Activated CD4-positive, alpha-beta T cell treated with anti-CD3 and anti-CD28 coated beads for 36 hours (primary cell): ENCODE data around the gene RALGPS1. TPM values are rescaled to one million over a fixed set of nuclear protein-coding genes. Genes with fewer than 3 reads are reported as not detected.

ENCODE experiments used
- ATAC-seq: fragments of 200-7000 bp; cut with Tn5 transposase; one replicate; pipeline ENCODE4 v1.10.0; 2021; ENCODE audit warnings: mild to moderate bottlenecking, moderate library complexity
- CTCF ChIA-PET: fragments of 350-600 bp; sonication (Branson Sonifier 250); formaldehyde crosslinking; loops from one replicate; lab custom pipeline; 2021; ENCODE audit warnings: antibody characterized with exemption; lab: Charles Lee
- POLR2A ChIA-PET: fragments of 350-600 bp; sonication (Branson Sonifier 250); formaldehyde crosslinking; loops from one replicate; lab custom pipeline; 2021; ENCODE audit warnings: antibody characterized with exemption, inconsistent platforms; lab: Charles Lee
- DNase-seq: peaks from one replicate; pipeline ENCODE4 v3.0.0-alpha.2; 2020
- H3K27ac Mint-ChIP-seq: one replicate; pipeline ENCODE4 v1.8.0; 2021; ENCODE audit warnings: mixed read lengths
- H3K27me3 Mint-ChIP-seq: one replicate; pipeline ENCODE4 v1.8.0; 2021; ENCODE audit warnings: mixed read lengths
- H3K36me3 Mint-ChIP-seq: one replicate; pipeline ENCODE4 v1.8.0; 2021; ENCODE audit warnings: low read depth, mixed read lengths
- H3K4me1 Mint-ChIP-seq: one replicate; pipeline ENCODE4 v1.8.0; 2021; ENCODE audit warnings: mixed read lengths
- H3K4me3 Mint-ChIP-seq: one replicate; pipeline ENCODE4 v1.8.0; 2021; ENCODE audit warnings: mild to moderate bottlenecking, moderate library complexity, mixed read lengths
- H3K9me3 Mint-ChIP-seq: one replicate; pipeline ENCODE4 v1.8.0; 2021; ENCODE audit warnings: low read depth, mixed read lengths
- intact Hi-C, 2 experiments: fragments of 100-400 bp; cut with DNase I in 1 of 2; cut with micrococcal nuclease in 1 of 2; formaldehyde crosslinking; loops; one replicate each; pipeline versions ENCODE4 v1.14.2 to v1.15.1; 2022 to 2024; cut with DNase I, micrococcal nuclease
- total RNA-seq, 2 experiments: library from RNA; stranded (reverse); gene quantifications; one replicate each; pipeline ENCODE4 v1.2.3, GENCODE V29; 2021

Gene RALGPS1
- total RNA-seq, 2 experiments from 2014 or later = 1.2 to 2.2 TPM

- ChIA-PET CTCF (no interaction called here), POLR2A (no interaction called here)
- Mint-ChIP-seq H3K4me3 (no peak overlapping the region), H3K27me3 (no peaks in the 10 kb centered on the region), H3K4me1 (no peaks in the 10 kb centered on the region), H3K9me3 (no peaks in the 10 kb centered on the region), H3K27ac (no peak overlapping the region), H3K36me3 (no peaks in the 10 kb centered on the region)
- no peak for DNase-seq
- no peak for ATAC-seq
- intact Hi-C loops = no loop called here
Measured at GRCh38 chr9:127039492-127039891, 124.9 kb downstream of the RALGPS1 start.

DNA sequence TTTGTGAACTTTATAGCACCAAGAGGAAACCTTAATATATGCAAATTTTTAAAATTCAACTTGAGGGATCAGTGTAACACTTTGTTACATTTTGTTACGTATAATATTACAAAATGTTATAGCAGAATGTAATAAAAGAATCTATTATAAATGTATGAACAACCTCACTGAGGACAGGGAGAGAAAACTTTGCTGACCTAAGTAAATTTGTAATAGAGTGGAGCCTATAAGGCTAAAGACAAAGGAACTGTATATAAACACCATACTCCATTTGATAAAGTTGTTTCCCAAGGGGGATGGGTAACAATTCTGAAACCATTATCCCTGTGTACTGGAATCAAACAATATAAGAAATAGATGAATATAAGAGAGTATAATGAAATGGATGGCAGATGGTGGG, 130.6 kb downstream of the RALGPS1 start:
- Mint-ChIP-seq H3K36me3 (no peaks in the 10 kb centered on the region), H3K4me3 (no peak overlapping the region), H3K9me3 (no peaks in the 10 kb centered on the region), H3K4me1 (peaks cover 21% of the 10 kb centered on the region), H3K27me3 (peaks cover 2% of the 10 kb centered on the region), H3K27ac (no peak overlapping the region)
- intact Hi-C loops = loop anchor here in 1 of 2 experiments (5.0 kb wide), 1 partner anchor 58 kb away; no protein-coding TSS in a partner anchor
- no peak for DNase-seq
- ChIA-PET POLR2A (no interaction called here), CTCF (no interaction called here)
- ATAC-seq = no peak

GRCh38 chr9:127047971-127048370, 133.4 kb downstream of the RALGPS1 start:
- intact Hi-C loops = loop anchor here (2.0 to 5.0 kb wide), 2 partner anchors 61 kb away; no protein-coding TSS in a partner anchor
- DNase-seq = no peak
- H3K4me3 Mint-ChIP-seq = no peak overlapping the region
- POLR2A ChIA-PET = no interaction called here
- no peak overlapping the region for H3K27ac Mint-ChIP-seq
- H3K4me1 Mint-ChIP-seq = peaks cover 21% of the 10 kb centered on the region
- no peaks in the 10 kb centered on the region for H3K36me3 Mint-ChIP-seq
- H3K9me3 Mint-ChIP-seq = no peaks in the 10 kb centered on the region
- peaks cover 2% of the 10 kb centered on the region for H3K27me3 Mint-ChIP-seq
- CTCF ChIA-PET = interaction anchor here (0.6 kb wide), 1 partner anchor 204 kb away, joined by 3 read pairs; no protein-coding TSS in a partner anchor
- no peak for ATAC-seq

GRCh38 chr9:127049044-127049443, 134.5 kb downstream of the RALGPS1 start:
- ChIA-PET CTCF (interaction anchor here (0.6 to 1.2 kb wide), 3 partner anchors 8 to 1284 kb away, joined by 3 read pairs; no protein-coding TSS in a partner anchor), POLR2A (no interaction called here)
- H3K4me1 Mint-ChIP-seq = peaks cover 21% of the 10 kb centered on the region
- intact Hi-C loops = loop anchor here (1.0 to 5.0 kb wide), 3 partner anchors 44 to 62 kb away; no protein-coding TSS in a partner anchor
- peak; percentile 96 for ATAC-seq
- H3K9me3 Mint-ChIP-seq = no peaks in the 10 kb centered on the region
- H3K27me3 Mint-ChIP-seq = peaks cover 2% of the 10 kb centered on the region
- H3K27ac Mint-ChIP-seq = no peak overlapping the region
- no peak overlapping the region for H3K4me3 Mint-ChIP-seq
- no peaks in the 10 kb centered on the region for H3K36me3 Mint-ChIP-seq
- DNase-seq = peak; percentile 59

DNA sequence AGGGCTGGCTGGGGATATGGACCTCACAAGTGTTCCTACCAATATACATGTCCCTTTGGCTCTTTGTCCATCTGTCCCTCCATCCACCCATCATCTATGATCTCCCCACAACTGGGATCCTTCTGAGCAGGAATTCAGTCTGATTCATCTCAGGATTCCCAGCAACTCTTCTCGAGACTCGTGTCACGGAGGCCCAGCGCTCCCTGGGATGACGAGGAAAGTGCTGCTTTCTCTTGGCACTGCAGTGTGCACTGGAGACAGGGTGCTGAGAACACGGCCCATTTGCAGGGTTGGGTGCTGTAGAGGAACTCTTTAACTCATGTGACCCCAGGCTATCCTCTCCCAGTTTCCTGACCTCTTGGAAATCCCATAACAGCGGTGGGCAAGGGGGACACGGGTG, 135.0 kb downstream of the RALGPS1 start:
- H3K27me3 Mint-ChIP-seq = peaks cover 2% of the 10 kb centered on the region
- no peak for DNase-seq
- intact Hi-C loops = loop anchor here (1.0 to 5.0 kb wide), 3 partner anchors 44 to 63 kb away; no protein-coding TSS in a partner anchor
- peaks cover 21% of the 10 kb centered on the region for H3K4me1 Mint-ChIP-seq
- no peaks in the 10 kb centered on the region for H3K36me3 Mint-ChIP-seq
- ATAC-seq = no peak
- ChIA-PET CTCF (interaction anchor here (1.2 kb wide), 1 partner anchor 8 kb away, joined by 3 read pairs; no protein-coding TSS in a partner anchor), POLR2A (no interaction called here)
- no peak overlapping the region for H3K4me3 Mint-ChIP-seq
- H3K27ac Mint-ChIP-seq = no peak overlapping the region
- H3K9me3 Mint-ChIP-seq = no peaks in the 10 kb centered on the region

DNA sequence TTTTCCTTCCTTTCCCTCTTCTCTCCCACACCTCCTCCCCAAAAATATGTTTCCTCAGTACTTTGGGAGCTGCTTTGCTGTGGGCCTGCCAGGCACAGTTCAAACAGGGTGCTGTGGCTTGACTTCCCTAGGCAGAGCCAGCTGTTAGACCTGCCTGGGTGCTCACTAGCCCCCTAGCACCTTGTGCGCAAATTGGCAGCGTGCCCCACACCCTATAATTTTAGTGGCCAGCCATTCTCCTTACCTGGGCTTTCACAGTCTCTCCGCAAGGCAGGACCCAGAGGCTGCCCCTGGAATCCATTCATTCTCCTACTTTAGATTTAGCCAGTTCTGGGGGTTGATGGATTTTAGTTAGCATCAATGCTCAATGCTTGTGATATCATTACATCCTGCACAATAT, 135.6 kb downstream of the RALGPS1 start:
- POLR2A ChIA-PET = no interaction called here
- H3K36me3 Mint-ChIP-seq = no peaks in the 10 kb centered on the region
- H3K4me1 Mint-ChIP-seq = peaks cover 21% of the 10 kb centered on the region
- peaks cover 2% of the 10 kb centered on the region for H3K27me3 Mint-ChIP-seq
- ATAC-seq (no peak), DNase-seq (no peak)
- intact Hi-C loops = no loop called here
- no peak overlapping the region for H3K4me3 Mint-ChIP-seq
- no peaks in the 10 kb centered on the region for H3K9me3 Mint-ChIP-seq
- H3K27ac Mint-ChIP-seq = no peak overlapping the region
- CTCF ChIA-PET = no interaction called here

- Mint-ChIP-seq H3K36me3 (no peaks in the 10 kb centered on the region), H3K9me3 (no peaks in the 10 kb centered on the region), H3K4me3 (no peak overlapping the region), H3K27ac (no peak overlapping the region), H3K4me1 (peaks cover 21% of the 10 kb centered on the region), H3K27me3 (peaks cover 2% of the 10 kb centered on the region)
- POLR2A ChIA-PET = no interaction called here
- ATAC-seq = no peak
- intact Hi-C loops = no loop called here
- CTCF ChIA-PET = no interaction called here
- DNase-seq = no peak
Measured at GRCh38 chr9:127050591-127051001, 136.0 kb downstream of the RALGPS1 start.

DNA sequence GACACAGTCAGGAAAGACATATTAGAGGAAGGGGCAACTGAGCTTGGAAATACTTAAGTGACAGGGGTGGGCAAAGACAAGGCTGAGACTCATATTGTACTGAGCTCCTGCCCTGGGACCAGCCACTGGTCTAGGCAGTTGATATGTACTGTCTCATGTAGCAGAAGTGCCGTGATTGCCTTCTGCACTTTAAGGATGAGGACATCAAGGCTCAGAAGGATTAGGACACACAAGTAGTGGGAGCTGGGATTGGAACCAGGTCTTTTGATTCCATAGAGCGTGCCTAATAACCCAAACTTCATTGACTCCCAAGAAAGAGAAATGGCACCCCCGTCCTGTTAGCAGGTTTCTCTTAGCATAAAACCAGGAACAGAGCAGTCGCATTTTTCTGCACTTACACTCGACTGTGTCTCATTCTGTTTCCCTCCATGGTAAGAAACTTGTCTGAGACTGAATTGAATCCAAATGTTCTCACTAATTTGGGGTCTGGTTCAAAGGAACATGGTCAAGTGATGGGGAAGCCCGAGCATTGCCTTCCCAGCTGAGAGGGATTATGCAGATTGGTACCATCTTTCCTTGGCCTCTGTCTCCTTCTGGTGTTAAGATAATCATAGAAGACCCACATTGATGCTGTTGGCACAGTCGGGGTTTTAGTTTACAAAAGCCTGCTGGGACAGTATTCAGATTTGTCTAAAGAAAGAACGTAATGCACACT, 137.5 kb downstream of the RALGPS1 start:
- Mint-ChIP-seq H3K4me1 (peaks cover 21% of the 10 kb centered on the region), H3K4me3 (no peak overlapping the region), H3K27me3 (peaks cover 2% of the 10 kb centered on the region), H3K36me3 (no peaks in the 10 kb centered on the region), H3K9me3 (no peaks in the 10 kb centered on the region), H3K27ac (no peak overlapping the region)
- DNase-seq = no peak
- no peak for ATAC-seq
- intact Hi-C loops = no loop called here
- POLR2A ChIA-PET = interaction anchor here (0.9 kb wide), 1 partner anchor 59 kb away, joined by 3 read pairs; no protein-coding TSS in a partner anchor
- CTCF ChIA-PET = interaction anchor here (0.6 kb wide), 1 partner anchor 195 kb away, joined by 3 read pairs; no protein-coding TSS in a partner anchor

DNA sequence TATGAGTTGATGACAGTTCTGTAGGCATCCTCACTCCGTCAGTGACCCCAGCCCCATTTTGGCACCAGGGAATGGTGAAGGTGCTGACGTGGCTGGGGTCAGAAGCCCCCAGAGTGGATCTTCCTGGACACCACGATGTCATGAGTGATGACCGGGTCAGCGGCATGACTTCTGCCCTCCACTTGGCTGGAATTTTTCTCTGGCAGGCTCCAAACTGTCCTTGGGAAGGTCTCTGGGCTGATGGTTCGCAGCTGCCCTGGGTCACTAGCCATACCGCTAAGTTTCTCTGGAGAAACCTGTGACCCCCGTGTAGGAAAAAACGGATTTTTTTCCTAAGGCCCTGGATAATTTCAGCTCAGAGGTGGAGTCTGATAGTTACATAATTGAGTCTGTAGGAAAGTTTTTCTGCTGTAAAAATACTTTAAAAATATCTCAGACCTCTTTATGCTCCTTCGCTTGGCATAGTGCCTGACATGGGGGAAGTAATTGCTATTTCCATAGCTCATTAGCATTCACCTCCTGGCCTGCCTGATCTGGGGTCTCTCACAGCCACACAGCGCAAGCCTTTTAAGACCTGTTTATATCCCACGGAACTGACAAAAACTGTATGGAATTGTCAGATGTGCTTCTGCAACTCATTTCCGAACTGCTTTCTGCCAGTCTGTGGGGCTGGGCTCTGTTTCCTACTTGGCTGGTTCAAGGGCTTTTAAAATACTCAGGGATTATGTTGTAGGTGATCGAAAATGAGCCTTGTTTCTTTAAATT, 138.7 kb downstream of the RALGPS1 start:
- Mint-ChIP-seq H3K4me3 (no peak overlapping the region), H3K27ac (no peak overlapping the region), H3K27me3 (no peaks in the 10 kb centered on the region), H3K9me3 (no peaks in the 10 kb centered on the region), H3K4me1 (peaks cover 16% of the 10 kb centered on the region), H3K36me3 (no peaks in the 10 kb centered on the region)
- DNase-seq = no peak
- ChIA-PET POLR2A (no interaction called here), CTCF (interaction anchor here (0.6 kb wide), 1 partner anchor 12 kb away, joined by 3 read pairs; no protein-coding TSS in a partner anchor)
- ATAC-seq = no peak
- intact Hi-C loops = no loop called here

- no peak for DNase-seq
- intact Hi-C loops = no loop called here
- Mint-ChIP-seq H3K4me3 (no peak overlapping the region), H3K9me3 (no peaks in the 10 kb centered on the region), H3K4me1 (peaks cover 11% of the 10 kb centered on the region), H3K27ac (no peak overlapping the region), H3K27me3 (no peaks in the 10 kb centered on the region), H3K36me3 (no peaks in the 10 kb centered on the region)
- CTCF ChIA-PET = no interaction called here
- POLR2A ChIA-PET = no interaction called here
- ATAC-seq = no peak
Measured at GRCh38 chr9:127053960-127054359, 139.4 kb downstream of the RALGPS1 start.

- DNase-seq (no peak), ATAC-seq (no peak)
- intact Hi-C loops = no loop called here
- POLR2A ChIA-PET = no interaction called here
- H3K27me3 Mint-ChIP-seq = no peaks in the 10 kb centered on the region
- no peaks in the 10 kb centered on the region for H3K9me3 Mint-ChIP-seq
- CTCF ChIA-PET = no interaction called here
- H3K4me1 Mint-ChIP-seq = peaks cover 2% of the 10 kb centered on the region
- H3K27ac Mint-ChIP-seq = no peak overlapping the region
- no peak overlapping the region for H3K4me3 Mint-ChIP-seq
- no peaks in the 10 kb centered on the region for H3K36me3 Mint-ChIP-seq
Measured at GRCh38 chr9:127055745-127056402, 141.3 kb downstream of the RALGPS1 start.
